T-helper 2 cell treated with Interferon-gamma antibody and Interleukin-4, amounts not matched to agents 100 ng/mL and 5 ng/mL, for 36 hours (primary cell): ENCODE results near the gene TRIM10. TPM values are rescaled to one million over a fixed set of nuclear protein-coding genes. Genes with fewer than 3 reads are reported as not detected.
"Not testable (repeated sequence)": the region's sequence is repeated elsewhere in the genome, so short reads cannot be mapped to it uniquely, and the experiment has no call there.

ENCODE experiments used
- intact Hi-C: fragments of 100-400 bp; cut with micrococcal nuclease; formaldehyde crosslinking; loops from one replicate; pipeline ENCODE4 v1.15.1; 2023
- total RNA-seq: library from RNA; stranded (reverse); gene quantifications from 2 replicates; pipeline ENCODE4 v1.2.3, GENCODE V29; 2022

TRIM10 gene
- total RNA-seq, 1 donor from 2014 or later = 0.05 TPM

DNA sequence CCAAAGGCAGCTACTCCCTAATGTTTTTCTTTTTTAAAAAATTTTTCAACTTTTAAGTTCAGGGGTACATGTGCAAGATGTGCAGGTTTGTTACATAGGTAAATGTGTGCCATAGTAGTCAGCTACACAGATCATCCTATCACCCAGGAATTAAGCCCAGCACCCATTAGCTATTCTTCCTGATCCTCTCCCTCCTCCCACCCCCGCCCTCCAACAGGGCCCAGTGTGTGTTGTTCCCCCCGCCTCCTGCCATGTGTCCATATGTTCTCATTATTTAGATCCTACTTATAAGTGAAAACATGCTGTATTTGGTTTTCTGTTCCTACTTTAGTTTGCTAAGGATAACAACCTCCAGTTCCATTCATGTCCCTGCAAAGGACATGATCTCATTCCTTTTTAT, 14.8 kb upstream of the TRIM10 start:
- intact Hi-C loops = no loop called here

- intact Hi-C loops = no loop called here
These were observed 11.7 kb upstream of the TRIM10 start for GRCh38 chr6:30172681-30173080.

GRCh38 chr6:30171677-30172471, 10.9 kb upstream of the TRIM10 start:
- intact Hi-C loops = no loop called here

- intact Hi-C loops = loop anchor here (1.0 kb wide), 2 partner anchors 67 to 322 kb away; no protein-coding TSS in a partner anchor
These were observed 8.9 kb upstream of the TRIM10 start for GRCh38 chr6:30169658-30170614.

GRCh38 chr6:30168741-30169140, 7.7 kb upstream of the TRIM10 start:
- intact Hi-C loops = no loop called here

DNA sequence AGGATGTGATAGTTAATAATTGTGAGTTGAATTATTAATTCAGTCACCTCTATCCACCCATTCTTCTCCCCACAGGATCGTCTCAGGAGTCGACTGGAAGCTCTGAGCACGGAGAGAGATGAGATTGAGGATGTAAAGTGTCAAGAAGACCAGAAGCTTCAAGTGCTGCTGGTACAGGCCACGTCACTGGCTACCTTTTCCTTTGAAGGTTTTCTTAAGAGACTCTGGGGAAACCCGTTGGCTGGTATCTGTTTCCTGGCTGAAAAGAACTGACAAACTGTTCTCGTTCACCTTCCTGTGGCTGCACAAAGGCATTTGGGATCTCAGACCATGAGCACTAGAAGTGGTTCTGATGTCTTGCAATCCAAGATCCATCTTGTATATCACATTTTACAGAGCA, 6.1 kb upstream of the TRIM10 start:
- intact Hi-C loops = no loop called here

DNA sequence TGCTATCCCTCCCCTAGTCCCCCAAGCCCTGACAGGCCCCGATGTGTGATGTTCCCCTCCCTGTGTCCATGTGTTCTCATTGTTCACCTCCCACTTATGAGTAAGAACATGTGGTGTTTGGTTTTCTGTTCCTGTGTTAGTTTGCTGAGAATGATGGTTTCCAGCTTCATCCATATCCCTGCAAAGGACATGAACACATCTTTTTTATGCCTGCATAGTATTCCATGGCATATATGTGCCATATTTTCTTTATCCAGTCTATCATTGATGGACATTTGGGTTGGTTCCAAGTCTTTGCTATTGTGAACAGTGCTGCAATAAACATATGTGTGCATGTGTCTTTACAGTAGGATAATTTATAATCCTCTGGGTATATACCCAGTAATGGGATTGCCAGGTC, 4.2 kb upstream of the TRIM10 start:
- intact Hi-C loops = not testable (repeated sequence)

DNA sequence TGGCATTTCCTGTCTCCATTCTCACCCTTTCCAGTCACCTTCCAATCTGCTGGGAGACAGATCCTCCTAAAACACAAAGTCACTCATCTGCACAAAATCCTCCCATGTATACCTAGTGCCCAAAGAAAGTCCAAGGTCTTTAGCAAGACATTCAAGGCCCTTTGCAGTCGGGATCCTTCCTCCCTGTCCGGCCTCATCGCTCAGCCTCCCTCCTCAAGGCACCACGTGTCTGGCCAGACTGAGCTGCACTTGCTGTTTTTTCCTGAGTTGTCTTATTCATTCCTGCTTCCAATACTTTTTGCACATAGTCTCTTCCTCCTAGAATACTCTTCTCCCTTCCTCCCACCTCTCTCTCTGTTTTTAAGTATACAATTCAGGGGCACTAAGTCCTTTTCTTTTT, 3.7 kb upstream of the TRIM10 start:
- intact Hi-C loops = no loop called here

DNA sequence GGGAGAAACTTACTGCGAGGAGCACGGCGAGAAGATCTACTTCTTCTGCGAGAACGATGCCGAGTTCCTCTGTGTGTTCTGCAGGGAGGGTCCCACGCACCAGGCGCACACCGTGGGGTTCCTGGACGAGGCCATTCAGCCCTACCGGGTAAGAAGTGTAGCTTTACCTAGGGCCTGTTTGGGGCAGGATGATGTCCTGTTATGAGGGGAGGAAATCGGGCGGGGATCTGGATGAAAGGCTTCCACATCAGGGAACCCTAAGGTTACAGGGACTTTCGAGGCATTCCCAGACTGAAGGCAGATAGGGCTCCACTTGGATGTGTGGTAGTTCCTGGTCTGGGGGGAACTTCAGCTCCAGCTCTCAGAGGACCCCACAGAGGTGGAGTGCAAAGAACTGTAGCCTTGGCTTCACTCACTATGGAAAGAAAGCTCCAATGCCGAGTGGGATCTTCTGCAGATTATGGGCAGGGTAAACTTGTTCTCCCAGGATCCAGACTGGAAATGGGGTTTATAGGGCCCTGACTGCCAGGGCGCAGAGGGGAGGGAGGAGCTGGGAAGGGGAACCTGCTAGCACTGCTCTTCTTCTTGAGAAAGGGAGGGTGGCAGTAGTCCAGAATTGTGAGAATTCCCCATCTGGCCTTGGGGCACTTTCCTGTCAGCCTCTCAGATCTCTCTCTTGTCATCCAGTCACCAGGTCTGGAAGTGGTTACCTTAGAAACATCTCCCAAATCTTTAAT, 3.1 kb upstream of the TRIM10 start:
- intact Hi-C loops = no loop called here

DNA sequence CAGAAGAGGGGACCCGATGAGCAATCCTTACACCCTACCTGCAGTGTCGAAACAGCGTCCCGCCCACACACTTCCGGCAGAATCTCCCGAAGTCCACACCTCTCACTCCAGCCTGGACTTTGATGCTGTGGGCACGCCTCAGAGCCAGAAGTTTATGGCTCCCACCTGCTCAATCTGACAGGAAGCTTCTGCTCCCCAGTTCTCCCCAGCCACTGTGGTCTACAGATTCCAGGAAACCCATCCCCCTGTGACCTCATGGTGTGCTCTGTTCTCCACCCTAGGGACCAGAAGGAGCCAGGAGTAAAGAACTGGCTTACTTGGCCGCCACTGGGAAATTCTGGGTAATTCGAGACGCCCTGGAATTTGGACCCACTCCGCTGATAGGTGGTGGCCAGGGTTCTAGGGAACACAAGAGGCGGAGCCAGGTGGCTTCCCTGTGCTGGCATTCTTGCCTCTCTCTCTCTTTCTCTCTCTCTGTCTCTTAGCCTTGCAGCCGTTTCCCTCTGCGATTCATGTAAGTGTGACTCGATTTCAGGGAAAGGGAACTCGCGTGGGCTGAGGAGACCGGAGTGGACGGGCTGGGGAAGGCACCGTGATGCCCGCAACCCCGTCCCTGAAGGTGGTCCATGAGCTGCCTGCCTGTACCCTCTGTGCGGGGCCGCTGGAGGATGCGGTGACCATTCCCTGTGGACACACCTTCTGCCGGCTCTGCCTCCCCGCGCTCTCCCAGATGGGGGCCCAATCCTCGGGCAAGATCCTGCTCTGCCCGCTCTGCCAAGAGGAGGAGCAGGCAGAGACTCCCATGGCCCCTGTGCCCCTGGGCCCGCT, 2.3 kb upstream of the TRIM10 start, which contains the start of gene TRIM15:
Gene TRIM15 (plus strand): TSS at position 457 of the 828 bp plus-strand sequence. CDS start 139 bp downstream, at position 596.
- intact Hi-C loops = no loop called here

DNA sequence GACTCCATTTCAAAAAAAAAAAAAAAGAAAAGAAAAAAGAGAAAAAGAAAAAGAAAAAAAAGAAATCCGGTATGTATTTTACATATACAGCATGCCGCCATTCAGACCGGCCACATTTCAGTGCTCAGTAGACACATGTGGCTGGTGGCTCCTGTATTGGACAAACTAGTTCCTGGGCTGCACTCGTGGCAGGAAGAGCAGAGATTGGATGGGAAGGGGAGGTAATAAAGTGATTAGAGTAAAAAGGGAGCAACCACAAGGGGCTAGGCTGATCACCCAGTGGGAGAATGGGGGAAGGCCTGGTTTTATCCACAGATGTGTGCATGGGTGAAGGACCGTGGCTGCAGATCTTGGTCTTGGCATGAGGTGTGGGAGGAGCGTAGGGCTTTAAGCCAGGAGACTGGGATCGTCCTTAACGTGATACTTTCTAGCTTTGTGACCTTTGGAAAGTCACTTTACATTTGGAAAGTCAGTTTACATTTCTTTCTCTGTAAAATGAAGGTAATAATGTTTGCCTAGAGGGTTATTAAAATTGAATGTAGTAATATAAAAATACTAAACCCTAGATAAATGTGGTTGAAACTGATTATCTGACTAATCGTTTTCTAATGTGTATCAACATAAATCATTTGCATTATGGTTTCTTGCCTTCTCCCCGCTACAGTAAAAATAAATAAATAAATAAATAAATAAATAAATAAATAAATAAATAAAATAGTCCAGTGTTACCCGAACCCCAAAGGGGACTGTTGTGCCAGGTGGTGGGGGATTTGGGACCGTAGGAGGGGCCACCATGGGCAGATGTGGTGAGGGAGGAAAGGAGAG, 1.5 kb upstream of the TRIM10 start:
- intact Hi-C loops = no loop called here

- intact Hi-C loops = no loop called here
These were observed 815 bp downstream of the TRIM10 start for GRCh38 chr6:30160008-30160784.

DNA sequence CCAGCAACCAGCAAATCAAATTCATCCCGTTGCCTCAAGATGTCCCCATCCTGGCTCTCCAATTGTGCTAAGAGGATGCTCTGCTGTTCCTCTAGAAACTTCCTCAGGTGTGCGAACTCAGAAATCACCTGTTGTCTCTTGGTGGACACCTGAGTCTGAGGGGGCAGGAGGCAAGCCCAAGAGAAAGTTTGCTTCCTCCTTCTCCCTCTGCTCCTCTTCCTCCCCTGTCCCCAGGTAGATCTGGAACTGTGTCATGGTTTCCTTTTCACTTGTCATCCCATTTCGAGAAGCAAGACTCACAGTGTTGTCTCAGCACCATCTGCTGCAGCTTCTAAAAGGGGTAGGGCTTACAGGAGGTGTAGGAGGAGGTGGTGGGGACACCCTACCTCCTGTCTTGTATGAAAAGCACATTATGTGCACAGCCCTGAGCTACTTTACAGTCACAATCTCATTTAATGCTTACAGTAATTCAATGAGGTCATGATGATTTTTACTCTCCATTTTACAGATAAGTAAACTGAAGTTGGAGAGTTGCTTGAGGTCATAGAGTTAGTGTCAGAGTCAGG, 2.5 kb downstream of the TRIM10 start:
- intact Hi-C loops = no loop called here

- intact Hi-C loops = no loop called here
These were observed 3.0 kb downstream of the TRIM10 start for GRCh38 chr6:30157999-30158398.

GRCh38 chr6:30157581-30157980, 3.4 kb downstream of the TRIM10 start:
- intact Hi-C loops = no loop called here

GRCh38 chr6:30156774-30157173, 4.2 kb downstream of the TRIM10 start:
- intact Hi-C loops = no loop called here

GRCh38 chr6:30156262-30156599, 4.8 kb downstream of the TRIM10 start:
- intact Hi-C loops = no loop called here

DNA sequence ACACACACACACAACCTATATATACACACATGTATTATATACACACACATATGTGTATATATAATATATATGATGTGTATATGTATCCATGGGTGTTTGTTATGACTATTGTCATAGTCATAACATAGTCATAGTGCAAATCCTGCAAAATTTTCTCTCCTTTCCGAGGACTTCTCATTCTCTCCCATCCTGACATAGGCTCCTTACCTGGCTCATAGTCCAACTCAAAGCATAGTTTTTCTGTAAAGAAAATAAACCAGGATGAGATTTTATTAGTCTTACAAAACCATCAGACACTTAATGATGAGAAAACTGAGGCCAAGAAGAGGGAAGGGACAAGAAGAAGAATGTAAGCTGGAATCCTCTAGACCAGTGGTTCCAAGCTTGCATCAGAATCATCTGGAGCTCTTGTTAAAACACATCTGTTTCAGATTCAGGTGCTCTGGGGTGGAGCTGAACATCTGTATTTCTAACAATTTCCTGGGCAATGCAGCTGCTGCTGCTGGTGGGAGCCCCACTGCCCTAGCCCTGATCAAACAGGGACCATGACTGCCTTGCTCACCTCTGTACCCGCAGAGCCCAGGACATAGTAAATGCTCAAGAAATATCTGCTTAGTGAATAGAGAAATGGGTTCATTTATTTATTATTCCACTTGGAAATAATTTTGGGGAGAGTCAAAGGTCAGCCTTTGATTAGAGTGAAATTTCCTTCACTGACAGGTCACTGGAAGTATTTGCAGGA, 5.3 kb downstream of the TRIM10 start:
- intact Hi-C loops = no loop called here
